GM18909 (cell line): ENCODE data around the gene KPTN.

Experiments used
- ATAC-seq: cut with Tn5 transposase; IDR thresholded peaks from one replicate; pipeline ENCODE4 v1.9.1; 2021; ENCODE audit warnings: mild to moderate bottlenecking; ENCODE audit not compliant: unreplicated experiment, poor library complexity

The KPTN gene

DNA sequence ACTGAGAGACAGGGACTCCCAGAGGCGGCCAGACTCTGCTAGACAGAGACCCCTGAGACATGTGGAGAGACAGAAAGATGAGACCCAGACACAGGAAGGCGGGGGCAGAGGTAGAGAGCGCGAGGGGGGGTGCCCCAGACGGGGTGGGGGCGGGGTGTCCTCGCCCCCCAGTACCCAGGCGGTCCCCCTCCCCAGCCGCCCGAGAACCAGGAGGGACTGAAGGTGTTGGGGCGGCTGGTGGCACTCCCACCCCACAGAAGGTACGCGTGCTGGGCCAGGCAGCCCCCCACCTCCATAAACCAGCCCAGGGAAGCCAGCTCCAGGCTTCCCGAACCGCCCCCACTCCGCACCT lies 12.7 kb downstream of the KPTN start:
- ATAC-seq: no peak

DNA sequence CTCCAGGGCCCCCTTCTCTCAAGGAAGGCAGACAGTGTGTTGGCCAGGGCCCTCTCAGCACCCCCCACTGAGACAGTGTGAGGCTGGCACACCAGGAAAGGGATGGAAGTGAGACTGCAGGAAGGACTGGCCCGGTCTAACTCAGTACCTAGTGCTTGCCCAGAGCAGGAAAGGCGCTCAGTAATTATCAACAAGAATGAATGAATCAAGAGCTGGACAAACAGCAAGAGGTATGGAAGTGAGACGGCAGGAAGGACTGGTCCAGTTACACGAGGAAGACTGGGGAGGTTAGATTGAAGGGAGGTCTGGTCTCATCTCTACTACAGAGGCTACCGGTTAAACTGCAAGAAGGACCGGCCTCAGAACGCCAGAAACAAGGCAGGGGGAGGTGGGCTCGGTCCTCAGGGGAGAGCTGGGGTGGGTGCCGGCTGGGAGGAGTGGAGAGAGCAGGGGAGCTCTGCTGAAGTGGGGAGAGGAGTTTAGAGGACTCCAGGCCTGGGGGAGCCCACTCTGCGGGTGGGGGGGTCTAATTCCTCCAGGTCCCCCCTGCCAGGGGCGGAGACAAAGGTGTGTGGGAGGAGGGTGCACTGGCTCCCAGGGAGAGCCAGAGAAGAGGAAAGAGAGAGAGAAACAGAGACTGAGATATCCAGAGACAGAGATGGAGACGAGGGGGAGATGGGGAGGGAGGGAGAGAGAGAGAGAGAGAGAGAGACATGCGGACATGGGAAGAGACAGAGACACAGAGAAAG lies 13.4 kb downstream of the KPTN start:
- no peak for ATAC-seq

DNA sequence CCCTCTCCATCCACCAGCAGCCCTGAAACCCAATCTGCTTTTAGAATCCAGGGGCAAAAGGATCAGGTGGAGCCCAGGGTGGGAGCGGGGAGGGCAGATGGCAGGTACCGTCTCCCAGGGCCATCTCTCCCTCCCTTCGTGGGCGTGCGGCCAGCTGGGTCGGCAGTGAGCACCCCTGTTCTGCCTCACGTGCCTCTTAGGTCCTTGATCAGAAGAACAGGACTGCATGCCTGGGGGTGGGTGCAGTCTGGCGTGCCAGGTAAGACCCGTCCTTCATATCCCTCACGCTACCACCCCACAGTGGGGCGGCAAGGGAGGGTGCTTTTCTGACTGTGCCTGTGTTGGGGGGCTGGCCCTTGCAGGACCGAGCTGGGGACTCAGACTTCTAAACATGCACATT lies 14.3 kb downstream of the KPTN start:
- no peak for ATAC-seq

DNA sequence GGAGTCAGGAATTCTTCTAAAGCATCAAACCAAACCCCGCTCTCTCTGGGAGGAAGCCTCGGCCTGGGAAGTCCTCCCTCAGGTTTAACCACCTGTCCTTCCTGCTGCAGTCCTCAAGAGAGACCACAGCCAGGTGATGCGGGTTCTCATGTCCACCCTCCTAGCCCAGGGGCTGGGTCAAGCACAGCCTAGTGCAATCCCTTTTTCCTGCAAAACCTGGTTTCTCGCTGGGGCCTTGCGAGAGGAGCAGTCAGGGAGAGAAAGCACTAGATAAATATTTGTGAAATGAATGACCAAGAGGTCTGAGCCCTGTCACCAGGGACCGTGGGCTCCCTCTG lies 14.7 kb downstream of the KPTN start:
- ATAC-seq: no peak

DNA sequence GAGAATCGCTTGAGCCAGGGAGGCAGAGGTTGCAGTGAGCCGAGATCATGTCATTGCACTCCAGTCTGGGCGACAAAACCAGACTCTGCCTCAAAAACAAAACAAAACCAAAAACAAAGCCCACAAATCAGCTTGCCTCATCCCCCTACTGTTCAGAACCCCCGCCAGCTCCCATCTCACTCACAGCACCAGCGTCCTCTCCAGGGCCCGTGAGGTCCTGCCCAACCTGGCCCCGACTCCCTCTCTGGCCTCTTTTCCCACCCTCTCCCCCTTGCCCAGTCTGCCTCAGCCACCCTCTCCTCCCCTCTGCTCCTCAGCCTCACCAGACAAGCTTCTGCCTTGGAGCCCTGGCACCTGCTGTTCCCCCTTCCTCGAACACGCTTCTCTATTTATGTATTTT lies 16.1 kb downstream of the KPTN start:
- no peak for ATAC-seq

DNA sequence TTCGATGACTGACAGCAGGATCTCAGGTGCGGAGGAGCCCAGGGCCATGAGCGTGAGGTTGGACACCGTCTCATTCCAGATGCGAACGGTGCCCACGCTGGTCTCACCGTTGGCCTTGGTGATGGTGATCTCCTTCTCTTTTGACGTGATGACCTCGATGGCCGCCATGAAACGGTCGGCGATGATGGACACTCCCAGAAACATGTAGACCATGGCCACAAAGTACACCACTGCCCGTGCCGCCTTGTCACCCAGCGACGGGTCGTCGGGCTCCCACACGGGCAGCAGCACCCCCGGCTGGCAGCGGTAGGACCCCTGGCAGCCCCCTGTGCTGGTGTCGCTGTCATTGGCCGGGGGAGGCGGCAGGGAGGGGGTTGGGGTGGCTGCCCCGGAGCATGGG lies 18.1 kb downstream of the KPTN start:
- no peak for ATAC-seq

DNA sequence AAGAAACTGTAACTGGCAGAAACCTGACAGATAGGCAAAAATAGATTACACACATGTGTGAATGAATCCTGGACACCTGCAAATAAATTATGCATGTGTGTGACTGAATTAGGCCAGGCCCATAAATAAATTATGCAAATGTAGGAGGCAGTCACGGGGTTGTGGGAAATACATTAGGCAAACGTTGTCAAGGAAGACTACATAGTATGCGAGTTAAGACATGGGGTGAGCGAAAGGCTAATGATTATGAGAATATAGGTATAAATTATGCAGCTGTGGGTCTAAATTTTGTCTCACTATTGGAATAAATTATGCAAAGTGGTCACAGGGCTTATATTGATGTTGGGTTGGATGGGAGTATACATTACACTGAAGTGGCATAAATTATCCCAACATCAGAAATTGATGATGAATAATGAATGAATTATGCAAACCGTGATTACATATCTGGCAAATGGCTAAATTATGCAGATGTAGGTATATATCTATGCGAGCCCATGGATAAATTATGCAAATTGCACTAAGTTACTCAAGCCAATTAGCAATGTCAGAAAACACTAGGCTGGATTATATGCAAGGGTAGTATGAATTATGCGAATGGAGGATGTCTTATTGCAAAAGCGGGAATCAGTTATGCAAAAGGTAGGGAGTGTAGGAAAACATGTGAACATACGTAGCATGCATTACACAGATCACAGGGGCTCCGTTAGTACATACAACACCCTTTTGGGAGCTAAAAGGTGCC lies 19.2 kb downstream of the KPTN start:
- no peak for ATAC-seq

DNA sequence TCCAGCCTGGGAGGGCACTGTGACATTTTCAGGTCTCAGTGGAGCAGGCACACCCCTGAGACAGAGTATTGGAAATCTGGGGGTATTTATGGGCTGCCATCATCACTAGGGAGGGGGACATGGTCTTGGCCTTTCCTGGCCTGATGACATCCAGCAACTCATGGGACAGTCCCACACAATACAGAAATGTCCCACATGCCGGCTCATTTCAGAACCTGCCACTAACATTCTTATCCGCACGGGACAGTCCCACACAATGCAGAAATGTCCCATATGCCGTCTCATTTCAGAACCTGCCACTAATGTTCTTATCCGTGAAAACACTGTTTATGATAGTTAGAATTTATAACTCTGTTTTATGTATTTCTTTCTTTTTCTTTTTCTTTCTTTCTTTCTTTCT lies 22.1 kb downstream of the KPTN start:
- no peak for ATAC-seq

DNA sequence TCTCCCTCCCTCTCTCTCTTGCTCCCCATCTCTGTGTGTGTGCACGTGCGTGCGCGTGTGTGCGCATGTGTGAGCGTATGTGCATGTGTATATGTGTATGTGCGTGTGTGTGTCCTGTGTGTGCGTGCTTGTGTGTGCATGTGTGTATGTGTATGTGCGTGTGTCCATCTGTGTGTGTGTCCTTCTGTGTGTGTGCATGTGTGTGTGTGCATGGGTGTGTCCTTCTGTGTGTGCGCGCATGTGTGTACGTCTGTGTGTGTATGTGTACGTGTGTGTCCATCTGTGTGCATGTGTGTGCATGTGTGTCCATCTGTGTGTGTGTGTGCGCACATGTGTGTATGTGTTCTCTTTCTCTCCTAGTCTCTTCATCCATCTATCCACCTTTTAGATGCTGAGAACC lies 24.5 kb downstream of the KPTN start:
- ATAC-seq: no peak

DNA sequence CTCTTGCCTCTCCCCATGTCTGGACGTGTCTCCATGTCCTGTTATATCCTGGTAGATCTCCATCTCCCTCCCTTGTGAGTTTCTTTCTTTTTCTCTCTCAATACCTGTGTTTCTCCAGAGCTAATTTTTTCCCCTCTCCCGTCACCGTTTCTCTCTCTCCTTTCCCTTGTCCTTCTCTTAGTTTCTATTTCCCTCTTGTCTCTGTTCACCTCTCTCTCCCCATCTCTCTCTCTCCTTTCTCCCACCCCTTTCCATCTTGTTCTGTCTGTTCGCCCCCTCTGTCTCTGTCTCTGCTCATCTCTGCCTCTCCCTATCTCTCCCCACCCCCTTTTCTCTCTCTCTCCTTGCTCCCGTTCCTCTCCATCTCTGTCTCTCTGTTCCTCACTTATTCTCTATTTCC lies 25.3 kb downstream of the KPTN start:
- no peak for ATAC-seq

DNA sequence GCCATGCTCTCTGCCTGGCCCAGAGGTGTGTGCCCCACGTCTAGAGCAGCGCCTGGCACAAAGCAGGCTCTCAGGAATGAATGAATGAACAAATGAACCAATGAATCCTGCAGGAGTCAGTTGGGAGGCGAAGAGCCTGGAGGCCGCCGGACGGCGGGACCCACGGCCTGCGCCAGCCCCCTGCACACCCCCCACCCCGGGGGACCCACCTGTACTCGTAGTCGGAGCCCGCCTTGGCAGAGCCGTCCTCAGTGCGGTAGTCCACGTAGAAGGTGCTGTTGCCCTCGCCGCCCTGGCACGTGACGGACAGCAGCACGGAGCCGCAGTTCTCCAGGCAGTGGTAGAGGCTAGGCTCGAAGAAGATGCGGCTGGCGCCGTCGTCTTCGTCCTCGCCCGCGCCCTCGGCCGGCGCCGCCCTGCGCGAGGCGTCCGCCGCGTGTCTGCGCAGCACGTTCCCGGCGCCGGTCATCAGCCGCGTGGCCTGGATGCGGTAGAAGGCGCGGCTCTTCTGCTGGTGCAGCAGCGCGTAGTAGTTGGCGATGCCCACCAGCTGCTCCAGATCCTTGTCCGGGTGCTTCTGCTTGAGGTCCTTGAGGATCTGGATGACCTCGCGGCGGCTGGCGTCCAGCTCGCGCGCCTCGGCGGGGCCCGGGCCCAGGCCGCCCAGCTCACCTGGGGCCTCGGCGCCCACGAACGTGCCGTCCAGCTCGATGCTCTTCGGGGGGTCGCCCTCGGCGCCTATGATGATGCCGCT lies 27.1 kb downstream of the KPTN start:
- no peak for ATAC-seq

DNA sequence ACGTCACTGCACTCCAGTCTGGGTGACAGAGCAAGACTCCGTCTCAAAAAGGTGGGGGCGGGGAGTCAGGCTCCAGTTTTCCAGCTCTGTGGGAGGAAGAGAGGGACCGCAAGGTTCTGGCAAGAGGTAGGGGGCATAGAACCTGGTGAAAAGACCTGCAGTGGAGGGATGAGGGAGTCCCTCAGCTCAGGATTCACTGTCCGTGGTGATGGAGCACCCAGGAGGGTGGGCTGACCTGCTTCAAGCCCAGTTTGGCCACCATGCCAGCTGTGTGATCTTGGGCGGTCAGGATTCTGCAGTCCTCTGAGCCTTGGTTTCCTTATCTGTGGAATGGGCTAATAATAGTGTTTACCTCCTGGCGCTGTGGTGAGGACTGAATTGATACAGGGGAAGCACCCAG lies 33.5 kb downstream of the KPTN start:
- no peak for ATAC-seq

DNA sequence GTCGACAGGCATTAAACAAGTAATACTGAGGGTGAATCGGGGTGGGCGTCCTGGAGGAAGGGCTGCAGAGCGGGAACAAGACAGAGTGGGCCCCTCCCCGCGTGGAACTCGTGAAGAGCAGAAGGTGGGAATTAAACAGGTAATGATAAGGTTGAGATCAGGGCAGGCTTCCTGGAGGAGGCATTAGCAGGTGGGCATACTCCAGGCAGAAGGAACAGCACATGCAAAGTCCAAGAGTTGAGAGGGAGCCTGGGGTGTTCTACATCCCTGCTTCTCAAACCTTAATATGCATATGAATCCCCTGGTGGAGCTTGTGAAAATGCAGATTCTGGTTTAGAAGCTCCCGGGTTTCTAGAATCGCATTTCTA lies 35.7 kb downstream of the KPTN start:
- ATAC-seq: no peak

DNA sequence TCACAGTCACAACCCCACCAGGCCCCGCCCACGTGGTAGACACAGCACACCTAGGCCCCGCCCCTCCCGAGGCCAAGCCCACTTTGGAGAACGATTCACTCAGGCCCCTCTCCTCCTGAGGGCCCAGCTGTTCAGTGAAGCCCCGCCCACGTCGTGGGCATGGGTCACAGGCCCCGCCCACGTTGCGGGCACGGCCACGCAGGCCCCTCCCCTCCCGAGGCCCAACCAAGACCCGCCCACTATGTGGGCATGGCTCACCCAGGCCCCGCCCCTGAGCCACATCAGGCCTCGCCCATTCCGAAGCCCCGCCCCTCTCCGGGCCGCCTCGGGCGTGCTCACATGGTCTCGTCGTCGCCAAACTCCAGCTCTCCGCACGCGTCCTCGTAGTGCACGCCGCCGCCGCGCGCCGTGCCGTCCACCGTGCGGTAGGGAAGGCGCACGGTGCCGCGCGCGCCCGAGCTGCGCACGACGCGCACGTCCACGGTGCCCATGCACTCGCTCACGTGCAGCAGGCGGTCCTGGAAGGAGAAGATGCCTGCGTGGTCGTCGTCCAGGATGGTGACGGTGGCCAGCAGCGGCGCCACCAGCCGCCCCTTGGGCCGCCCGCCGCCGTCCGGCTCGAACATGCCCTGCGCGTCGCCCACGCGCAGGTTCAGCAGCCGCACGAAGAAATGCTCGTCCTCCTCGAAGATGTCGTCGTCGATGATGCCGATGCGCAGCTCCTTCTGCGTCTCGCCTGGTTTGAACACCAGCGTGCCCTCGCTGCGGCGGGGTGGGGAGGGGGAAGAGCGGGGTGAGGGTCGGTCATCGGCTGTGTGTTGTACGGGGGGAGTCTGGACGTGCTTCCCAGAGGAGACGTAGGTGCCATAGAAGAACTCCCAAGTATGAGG lies 36.3 kb downstream of the KPTN start:
- no peak for ATAC-seq

DNA sequence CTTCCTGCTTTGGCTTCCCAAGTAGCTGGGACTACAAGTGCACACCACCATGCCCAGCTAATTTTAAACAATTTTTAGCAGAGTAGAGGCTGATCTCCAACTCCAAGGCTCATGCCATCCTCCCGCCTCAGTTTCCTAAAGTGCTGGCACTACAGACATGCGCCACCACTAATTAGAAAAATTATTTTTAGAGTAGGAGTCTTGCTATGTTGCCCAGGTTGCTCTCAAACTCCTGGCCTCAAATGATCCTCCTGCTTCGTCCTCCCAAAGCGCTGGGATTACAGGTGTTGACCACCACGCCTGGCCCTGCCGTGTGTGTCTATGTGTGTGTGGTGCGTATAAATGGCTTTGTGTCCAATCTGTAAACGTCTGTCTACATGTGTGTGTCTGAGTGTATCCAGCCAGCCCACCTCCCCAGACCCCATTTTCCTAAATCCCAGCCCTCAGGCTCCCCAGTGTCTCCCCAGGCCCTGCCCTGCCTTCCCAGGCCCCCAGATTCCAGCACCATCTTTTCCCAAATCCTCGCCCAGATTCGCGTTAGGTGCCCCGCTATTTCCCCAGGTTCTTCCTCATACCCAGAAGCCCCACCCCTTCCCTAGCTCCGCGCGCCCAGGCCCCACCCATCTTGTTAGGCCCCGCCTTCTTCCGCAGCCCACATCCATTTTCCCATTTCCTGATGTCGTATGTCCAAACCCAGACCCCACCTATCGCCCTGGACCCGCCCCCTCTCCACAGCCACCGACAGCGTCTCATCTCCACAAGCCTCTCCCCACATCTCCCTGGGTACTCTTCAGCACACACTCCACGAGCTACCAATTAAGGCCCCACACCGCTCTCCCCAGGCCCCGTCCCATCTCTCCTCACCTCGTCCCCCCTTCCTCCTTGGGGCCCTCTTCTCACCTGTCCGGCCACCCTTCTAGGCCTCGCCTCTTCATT lies 37.2 kb downstream of the KPTN start:
- ATAC-seq: no peak

DNA sequence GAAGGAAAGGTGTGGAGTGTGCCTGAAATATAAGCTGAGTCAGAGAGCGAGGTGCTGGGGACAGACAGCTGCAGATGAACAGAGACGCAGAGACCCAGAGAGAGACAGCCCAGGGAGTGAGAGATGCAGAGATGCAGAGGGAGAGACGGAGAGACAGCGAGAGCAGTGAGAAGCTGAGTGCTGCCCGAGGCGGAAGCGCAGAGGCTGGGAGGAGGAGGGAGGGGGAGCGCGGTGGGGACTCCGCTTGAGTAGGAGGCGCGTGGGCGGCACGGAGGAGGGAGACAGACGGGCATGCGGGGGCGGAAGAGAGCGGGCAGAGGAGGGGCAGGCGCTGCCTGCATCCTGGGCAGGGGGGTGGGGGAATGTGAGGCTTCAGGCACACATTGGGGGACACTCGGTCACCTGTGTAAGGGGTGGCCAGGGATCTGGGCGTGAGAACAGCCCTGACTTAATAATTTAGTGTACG lies 38.0 kb downstream of the KPTN start:
- ATAC-seq: no peak

DNA sequence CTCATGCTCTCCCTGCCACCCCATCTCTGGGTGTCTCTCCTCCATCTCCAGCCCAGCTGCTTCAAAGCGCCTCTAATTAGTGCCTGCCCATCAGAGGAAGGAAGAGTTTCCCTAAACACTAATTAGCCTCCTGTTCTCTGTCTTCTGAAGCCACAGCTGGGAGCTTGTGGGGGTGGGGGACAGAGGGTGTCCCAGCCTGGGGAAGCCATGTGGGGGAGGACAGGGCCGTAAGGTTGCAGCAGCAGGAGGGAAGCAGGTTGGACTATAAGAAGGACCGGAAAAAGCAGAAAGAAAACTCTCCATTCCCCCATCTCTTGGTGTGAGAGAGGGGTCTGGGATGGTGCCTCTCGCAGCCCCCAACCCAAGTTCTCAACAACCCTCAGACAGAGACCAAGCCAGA lies 38.5 kb downstream of the KPTN start:
- ATAC-seq: no peak

DNA sequence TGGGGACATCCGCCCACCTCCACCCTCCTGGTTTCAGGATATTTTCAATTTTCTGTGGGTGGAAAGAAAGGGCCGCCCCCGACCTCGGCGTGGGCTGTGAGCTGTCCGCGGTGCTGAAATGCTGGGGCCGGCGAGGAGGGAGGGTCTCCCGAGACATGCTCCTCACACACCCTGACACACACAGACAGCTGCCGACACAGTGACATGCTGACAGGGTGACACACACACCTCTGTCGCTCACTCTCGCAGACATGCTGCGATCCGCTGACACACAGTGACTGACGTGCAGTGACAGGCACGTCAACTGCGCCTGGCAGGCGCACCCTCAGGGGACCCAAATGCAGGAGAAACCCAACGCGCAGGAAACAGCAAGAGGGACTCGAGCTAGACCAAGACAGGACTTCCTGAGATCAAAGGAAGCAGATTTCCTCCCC lies 39.6 kb downstream of the KPTN start:
- ATAC-seq: no peak

DNA sequence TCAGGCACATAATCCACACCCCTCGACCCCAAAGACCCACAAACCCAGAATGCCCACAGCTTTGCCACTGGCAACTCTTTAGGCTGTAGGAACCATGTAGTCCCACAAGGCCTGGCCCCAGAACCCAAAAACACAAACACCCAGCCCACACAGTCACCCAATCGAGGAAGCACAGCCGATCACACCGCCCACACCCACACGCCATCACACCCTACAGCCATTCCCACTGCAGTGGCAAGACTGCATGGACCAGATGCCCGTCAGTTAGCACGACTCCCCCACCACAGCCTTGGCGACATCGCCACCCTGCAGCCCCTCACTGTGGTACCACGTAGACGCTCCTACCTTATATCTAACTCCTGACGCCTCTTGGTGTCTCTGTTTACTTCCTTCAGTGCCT lies 40.7 kb downstream of the KPTN start:
- no peak for ATAC-seq
